Motor neuron (in vitro differentiated cells): ENCODE measurements around the gene OSTC. TPM values are rescaled to one million over a fixed set of nuclear protein-coding genes. Genes with fewer than 3 reads are reported as not detected.

ENCODE experiments used
- ATAC-seq, 8 experiments: fragments of 200-7000 bp; cut with Tn5 transposase; replicated peaks in 6 of 8; 2 replicates each; pipeline ENCODE4 v1.8.0; 2021; ENCODE audit warnings: mild to moderate bottlenecking in 8 of 8, moderate library complexity in 8 of 8
- H3K27ac ChIP-seq, 2 donors: fragments of 250-450 bp; sonication (Bioruptor Pico); 2 replicates each; pipeline ENCODE4 v1.9.0; 2021; ENCODE audit warnings: antibody characterized with exemption in 2 of 2, mild to moderate bottlenecking in 2 of 2, moderate library complexity in 1 of 2
- H3K4me1 ChIP-seq, 2 donors: fragments of 250-450 bp; sonication (Bioruptor Pico); replicated peaks in 1 of 2; 2 replicates each; pipeline ENCODE4 v1.6.1; 2021; ENCODE audit warnings: antibody characterized with exemption in 2 of 2, mild to moderate bottlenecking in 2 of 2, moderate library complexity in 1 of 2
- H3K4me3 ChIP-seq, 5 donors: fragments of 250-450 bp; sonication (Bioruptor Pico); 2 replicates each; pipeline ENCODE4 v1.9.0; 2021; ENCODE audit warnings: antibody characterized with exemption in 5 of 5, mild to moderate bottlenecking in 5 of 5, moderate library complexity in 4 of 5
- WGBS, 10 experiments: fragments of 450-650 bp; shearing (Covaris generic); methylation state at CpG; one replicate each; pipeline ENCODE4 v1.0.0; 2022; 5-methylcytosine and 5-hydroxymethylcytosine counted together
- in situ Hi-C, 9 experiments: fragments of 400-800 bp; cut with MboI; loops; one replicate each; pipeline ENCODE4 v1.15.0; 2021; ENCODE audit warnings: low sequenced_read_pairs in 9 of 9, low pct_unique_long_range_greater_than_20kb in 2 of 9; ENCODE audit not compliant: unreplicated experiment in 9 of 9
- total RNA-seq, 8 experiments: library from RNA; unstranded; fragments of 300-600 nt; gene quantifications; 2 replicates each; pipeline versions ENCODE4 v1.2.3 to v1.2.4, GENCODE V29; 2022

OSTC gene
- total RNA-seq, 8 experiments from 2014 or later: 94.5 to 241 (median 106) TPM

- no peak overlapping the region for H3K4me3 ChIP-seq
- WGBS, 10 experiments: 69 to 100% (median 90%) methylated on average over 1 to 5 of the region's 5 CpGs; no CpG with 5 or more reads in 1 of the 10 experiments
- in situ Hi-C loops: no loop called here
- no peak overlapping the region for H3K27ac ChIP-seq
- no peak for ATAC-seq
- H3K4me1 ChIP-seq: peaks cover 16 to 23% of the 10 kb centered on the region in 2 donors
Observed at GRCh38 chr4:108622828-108623227, 27.6 kb upstream of the OSTC start.

- Histone ChIP-seq H3K4me3 (no peak overlapping the region), H3K4me1 (peaks cover 14 to 19% of the 10 kb centered on the region in 2 donors), H3K27ac (no peak overlapping the region)
- ATAC-seq: no peak
- WGBS, 10 experiments: 0 to 100% (median 100%) methylated on average over 1 to 2 of the region's 2 CpGs; no CpG with 5 or more reads in 1 of the 10 experiments
- in situ Hi-C loops: no loop called here
Observed at GRCh38 chr4:108624263-108625056, 25.9 kb upstream of the OSTC start.

- Histone ChIP-seq H3K4me1 (peaks cover 10 to 15% of the 10 kb centered on the region in 2 donors), H3K27ac (no peak overlapping the region), H3K4me3 (no peak overlapping the region)
- in situ Hi-C loops: no loop called here
- ATAC-seq: no peak
- 80 to 100% (median 100%) methylated on average over 1 of the region's 1 CpG; no CpG with 5 or more reads in 4 of the 10 experiments for WGBS, 10 experiments
Observed at GRCh38 chr4:108626056-108626455, 24.3 kb upstream of the OSTC start.

- ATAC-seq: no peak
- H3K27ac ChIP-seq: no peak overlapping the region
- in situ Hi-C loops: no loop called here
Observed at GRCh38 chr4:108628411-108628810, 22.0 kb upstream of the OSTC start.

GRCh38 chr4:108635070-108635655, 15.2 kb upstream of the OSTC start:
- WGBS, 10 experiments: 38 to 100% (median 80%) methylated on average over 1 to 7 of the region's 8 CpGs; no CpG with 5 or more reads in 1 of the 10 experiments
- in situ Hi-C loops: no loop called here

More at GRCh38 chr4:108628411-108628810, 22.0 kb upstream of the OSTC start:
- H3K4me1 ChIP-seq: no peaks in the 10 kb centered on the region
- H3K4me3 ChIP-seq: no peak overlapping the region

GRCh38 chr4:108636246-108636645, 14.2 kb upstream of the OSTC start:
- no peak overlapping the region for H3K27ac ChIP-seq
- H3K4me1 ChIP-seq: no peaks in the 10 kb centered on the region
- peak in 3 of 8 experiments; percentile 66 to 76 (median 68) for ATAC-seq
- WGBS, 10 experiments: 0 to 100% (median 75%) methylated on average over 1 of the region's 1 CpG; no CpG with 5 or more reads in 5 of the 10 experiments
- H3K4me3 ChIP-seq: no peak overlapping the region
- in situ Hi-C loops: no loop called here

More at GRCh38 chr4:108635070-108635655, 15.2 kb upstream of the OSTC start:
- ATAC-seq: peak in 2 of 8 experiments; percentile 18 to 26
- H3K4me1 ChIP-seq: no peaks in the 10 kb centered on the region
- no peak overlapping the region for H3K27ac ChIP-seq
- no peak overlapping the region for H3K4me3 ChIP-seq

- Histone ChIP-seq H3K27ac (no peak overlapping the region), H3K4me3 (no peak overlapping the region), H3K4me1 (no peaks in the 10 kb centered on the region)
- WGBS, 10 experiments: 0 to 51% (median 43%) methylated on average over 1 to 2 of the region's 2 CpGs; no CpG with 5 or more reads in 3 of the 10 experiments
- in situ Hi-C loops: no loop called here
- peak in 3 of 8 experiments; percentile 14 to 35 (median 23) for ATAC-seq
Observed at GRCh38 chr4:108637856-108638255, 12.5 kb upstream of the OSTC start.

GRCh38 chr4:108644237-108644636, 6.2 kb upstream of the OSTC start:
- in situ Hi-C loops: no loop called here
- no peak overlapping the region for H3K4me3 ChIP-seq
- WGBS, 10 experiments: 8 to 86% (median 53%) methylated on average over 1 of the region's 1 CpG; no CpG with 5 or more reads in 4 of the 10 experiments
- no peak overlapping the region for H3K27ac ChIP-seq
- ATAC-seq: no peak
- H3K4me1 ChIP-seq: no peaks in the 10 kb centered on the region

GRCh38 chr4:108646706-108647105, 3.7 kb upstream of the OSTC start:
- ATAC-seq: no peak
- 83 to 100% (median 100%) methylated on average over 1 to 2 of the region's 3 CpGs; no CpG with 5 or more reads in 3 of the 10 experiments for WGBS, 10 experiments
- in situ Hi-C loops: no loop called here
- H3K4me1 ChIP-seq: peaks cover 0 to 2% of the 10 kb centered on the region in 2 donors
- H3K27ac ChIP-seq: no peak overlapping the region
- H3K4me3 ChIP-seq: no peak overlapping the region

- in situ Hi-C loops: no loop called here
- peak overlapping the region; percentile 63 to 96 (median 74) for H3K4me3 ChIP-seq
- ATAC-seq: peak; percentile 3 to 22 (median 12)
- peaks cover 3 to 8% of the 10 kb centered on the region in 2 donors for H3K4me1 ChIP-seq
- WGBS, 10 experiments: 0 to 4% (median 0%) methylated on average over 1 to 6 of the region's 6 CpGs; no CpG with 5 or more reads in 1 of the 10 experiments
- no peak overlapping the region for H3K27ac ChIP-seq
Observed at GRCh38 chr4:108649863-108650211, 562 bp upstream of the OSTC start.

GRCh38 chr4:108651014-108651791, 804 bp downstream of the OSTC start:
- peak in 3 of 8 experiments; percentile 26 to 43 (median 40) for ATAC-seq
- in situ Hi-C loops: no loop called here
- 0 to 14% (median 3%) methylated on average over 1 to 9 of the region's 9 CpGs for WGBS, 10 experiments
- peaks cover 3 to 8% of the 10 kb centered on the region in 2 donors for H3K4me1 ChIP-seq
- H3K27ac ChIP-seq: peak overlapping the region; percentile 76 to 87
- peak overlapping the region; percentile 63 to 96 (median 74) for H3K4me3 ChIP-seq

- Histone ChIP-seq H3K27ac (no peak overlapping the region), H3K4me1 (no peaks in the 10 kb centered on the region), H3K4me3 (no peak overlapping the region)
- WGBS, 10 experiments: 71 to 100% (median 92%) methylated on average over 1 to 3 of the region's 3 CpGs; no CpG with 5 or more reads in 1 of the 10 experiments
- ATAC-seq: no peak
- in situ Hi-C loops: no loop called here
Observed at GRCh38 chr4:108662629-108663028, 12.2 kb downstream of the OSTC start.
